Endothelial cell of umbilical vein (primary cell): ENCODE measurements around the gene SLC2A6. TPM values are rescaled to one million over a fixed set of nuclear protein-coding genes. Genes with fewer than 3 reads are reported as not detected.

Source experiments
- BruUV-seq: library from RNA; stranded (reverse); fragments of 400-500 nt; replicated peaks from 2 replicates; lab custom pipeline; 2021; lab: Mats Ljungman, UMichigan
- CTCF ChIA-PET: fragments of 300-600, 350-600 bp; sonication (Branson Sonifier 250); formaldehyde crosslinking; loops from one replicate; lab custom pipeline; 2021; ENCODE audit warnings: antibody characterized with exemption, inconsistent platforms; lab: Charles Lee
- POLR2A ChIA-PET: fragments of 300-600, 350-600 bp; sonication (Branson Sonifier 250); formaldehyde crosslinking; loops from one replicate; lab custom pipeline; 2021; ENCODE audit warnings: antibody characterized with exemption, inconsistent platforms; lab: Charles Lee
- DNase-seq: peaks from one replicate; pipeline ENCODE4 v3.0.0-alpha.2; 2011; ENCODE audit warnings: low read depth, low spot score
- FAIRE-seq: peaks from 2 replicates; lab custom pipeline; 2011; peaks lifted over from hg19 to GRCh38; lab: Jason Lieb, UNC
- H2AFZ ChIP-seq: 2 replicates; pipeline ENCODE4 v1.6.0; 2012; ENCODE audit warnings: low read depth, low read length, control low read depth, inconsistent platforms
- H3K27ac ChIP-seq: 2 replicates; pipeline ENCODE4 v1.5.1; 2011; ENCODE audit warnings: low read depth, mild to moderate bottlenecking, control low read depth, low read length, moderate library complexity; ENCODE audit not compliant: insufficient read depth
- H3K27me3 ChIP-seq, 2 experiments: 2 replicates each; pipeline versions ENCODE4 v1.6.0 to v1.6.1; 2011; ENCODE audit warnings: low read length in 2 of 2, mixed read lengths in 1 of 2; ENCODE audit not compliant: control insufficient read depth in 2 of 2, insufficient read depth in 2 of 2
- H3K36me3 ChIP-seq, 2 experiments: 2 replicates in 1 of 2; 3 replicates in 1 of 2; pipeline ENCODE4 v1.5.1; 2011; ENCODE audit warnings: low read length in 2 of 2, mild to moderate bottlenecking in 1 of 2, moderate library complexity in 1 of 2; ENCODE audit not compliant: control insufficient read depth in 2 of 2, insufficient read depth in 2 of 2; ENCODE audit errors: extremely low read depth in 1 of 2
- H3K4me1 ChIP-seq: 3 replicates; pipeline ENCODE4 v1.5.1; 2011; ENCODE audit warnings: mild to moderate bottlenecking, low read length; ENCODE audit not compliant: control insufficient read depth, insufficient read depth; ENCODE audit errors: extremely low read depth
- H3K4me2 ChIP-seq: 2 replicates; pipeline ENCODE4 v1.6.1; 2011; ENCODE audit warnings: low read length, control low read depth, mixed read lengths; ENCODE audit not compliant: insufficient read depth
- H3K4me3 ChIP-seq, 3 experiments: fragments of 200-600 bp in 1 of 3; sonication (generic), shearing (Covaris generic) in 1 of 3; replicated peaks in 1 of 3; 2 replicates each; pipeline ENCODE4 v1.5.1; 2011 to 2016; ENCODE audit warnings: control low read depth in 3 of 3, low read length in 3 of 3, mild to moderate bottlenecking in 2 of 3, inconsistent platforms in 1 of 3, low read depth in 1 of 3, moderate library complexity in 1 of 3; ENCODE audit not compliant: insufficient read depth in 1 of 3
- H3K79me2 ChIP-seq: 2 replicates; pipeline ENCODE4 v1.6.0; 2012; ENCODE audit warnings: low read length, inconsistent platforms; ENCODE audit not compliant: control insufficient read depth, insufficient read depth
- H3K9ac ChIP-seq: replicated peaks from 2 replicates; pipeline ENCODE3; 2011; ENCODE audit warnings: low read length, control low read depth; ENCODE audit not compliant: insufficient read depth; ENCODE audit errors: extremely low read depth
- H3K9me1 ChIP-seq: replicated peaks from 3 replicates; pipeline ENCODE4 v1.6.0; 2011; ENCODE audit warnings: mild to moderate bottlenecking, low read length; ENCODE audit not compliant: control insufficient read depth, insufficient read depth; ENCODE audit errors: extremely low read depth
- H3K9me3 ChIP-seq: replicated peaks from 2 replicates; pipeline ENCODE4 v1.5.1; 2012; ENCODE audit warnings: low read length, inconsistent platforms; ENCODE audit not compliant: control insufficient read depth, insufficient read depth
- H4K20me1 ChIP-seq: replicated peaks from 2 replicates; pipeline ENCODE3; 2011; ENCODE audit warnings: mild to moderate bottlenecking, low read length; ENCODE audit not compliant: control insufficient read depth, insufficient read depth; ENCODE audit errors: extremely low read depth
- CTCF ChIP-seq, 2 donors: IDR thresholded peaks; 1 replicate in 1 of 2; 2 replicates in 1 of 2; pipeline ENCODE4 v1.5.1; 2011; ENCODE audit warnings: low read length in 2 of 2, mild to moderate bottlenecking in 2 of 2, moderate library complexity in 2 of 2, control low read depth in 1 of 2, inconsistent platforms in 1 of 2, low read depth in 1 of 2; ENCODE audit not compliant: insufficient read depth in 1 of 2; ENCODE audit errors: extremely low read depth in 1 of 2
- EZH2 ChIP-seq: IDR thresholded peaks from 2 replicates; pipeline ENCODE4 v1.6.1; 2012; ENCODE audit warnings: borderline replicate concordance, low read depth, mild to moderate bottlenecking, moderate library complexity, low read length, inconsistent platforms; ENCODE audit not compliant: severe bottlenecking
- FOS ChIP-seq: IDR thresholded peaks from 2 replicates; pipeline ENCODE4 v1.6.1; 2011; ENCODE audit warnings: mild to moderate bottlenecking, low read length, moderate library complexity, borderline replicate concordance; ENCODE audit not compliant: insufficient read depth
- GATA2 ChIP-seq: IDR thresholded peaks from 2 replicates; pipeline ENCODE4 v1.7.0; 2011; ENCODE audit warnings: low read depth, mild to moderate bottlenecking, moderate library complexity, mixed read lengths, low read length; ENCODE audit not compliant: insufficient read length, insufficient read depth
- JUN ChIP-seq: IDR thresholded peaks from 2 replicates; pipeline ENCODE4 v1.6.1; 2011; ENCODE audit warnings: borderline replicate concordance, low read depth; ENCODE audit not compliant: insufficient read length, insufficient read depth
- MAX ChIP-seq: IDR thresholded peaks from 2 replicates; pipeline ENCODE4 v1.6.1; 2011; ENCODE audit not compliant: insufficient read depth, insufficient read length
- MYC ChIP-seq: IDR thresholded peaks from one replicate; pipeline ENCODE4 v1.6.1; 2011; ENCODE audit warnings: mild to moderate bottlenecking, low read depth, low read length
- POLR2A ChIP-seq: IDR thresholded peaks from 2 replicates; pipeline ENCODE4 v1.6.1; 2012; ENCODE audit warnings: low read depth, mild to moderate bottlenecking, control low read depth, low read length
- POLR2AphosphoS5 ChIP-seq: IDR thresholded peaks from 2 replicates; pipeline ENCODE4 v1.6.1; 2012; ENCODE audit warnings: low read depth, mild to moderate bottlenecking, control low read depth, low read length, moderate library complexity; ENCODE audit not compliant: insufficient read depth
- dilution Hi-C: fragments of 300-500 bp; cut with MboI; formaldehyde crosslinking; loops from one replicate; pipeline ENCODE4 v1.15.0; 2019; ENCODE audit warnings: low sequenced_read_pairs; ENCODE audit not compliant: extremely low pct_ligation_motif_present
- intact Hi-C: fragments of 100-400 bp; cut with micrococcal nuclease; formaldehyde crosslinking; loops from one replicate; pipeline ENCODE4 v1.10.0; 2022
- polyA plus RNA-seq, 4 experiments: library from polyadenylated mRNA; depleted of rRNA in 3 of 4; stranded (reverse) in 3 of 4; unstranded in 1 of 4; fragments of >200 nt; gene quantifications; 2 replicates each; pipeline versions ENCODE4 v1.2.1 to v1.2.3, GENCODE V29; 2011 to 2012; ENCODE audit warnings: missing spikeins in 1 of 4
- total RNA-seq: library from RNA; stranded (reverse); gene quantifications from 2 replicates; pipeline ENCODE4 v1.2.3, GENCODE V29; 2021

Gene SLC2A6
- total and polyA plus RNA-seq, 2 donors (not counting 3 experiments of a cell fraction or from before 2014, with no cell fraction given), result 35.7 to 39.6 TPM

GRCh38 chr9:133449760-133450159 is 29.1 kb downstream of the SLC2A6 start:
- BruUV-seq, result no TSS peak
- CTCF ChIA-PET, result no interaction called here

More at GRCh38 chr9:133449760-133450159, 29.1 kb downstream of the SLC2A6 start:
- Histone ChIP-seq H3K36me3 (no peaks in the 10 kb centered on the region), H3K4me3 (no peak overlapping the region), H3K9me3 (no peaks in the 10 kb centered on the region), H3K27ac (no peak overlapping the region), H3K4me2 (no peak overlapping the region), H3K4me1 (no peaks in the 10 kb centered on the region), H2AFZ (no peak overlapping the region), H3K27me3 (no peaks in the 10 kb centered on the region), H4K20me1 (no peaks in the 10 kb centered on the region), H3K79me2 (no peaks in the 10 kb centered on the region), H3K9me1 (no peaks in the 10 kb centered on the region), H3K9ac (no peak overlapping the region)
- dilution Hi-C loops, result no loop called here
- intact Hi-C loops, result no loop called here
- DNase-seq (no peak), FAIRE-seq (no peak)
- TF ChIP-seq MYC, result no peak
- no peak for TF ChIP-seq MAX
- TF ChIP-seq CTCF (IDR thresholded peaks at IDR 0.05; ENCODE audit: extremely low read depth in 1 of 2, insufficient read depth in 1 of 2, low read depth in 1 of 2, low read length in 2 of 2), result no peak
- no peak for TF ChIP-seq JUN
- TF ChIP-seq EZH2, result no peak
- no peak for TF ChIP-seq GATA2
- TF ChIP-seq POLR2A, result no peak
- TF ChIP-seq FOS, result no peak
- TF ChIP-seq POLR2AphosphoS5, result no peak
- POLR2A ChIA-PET, result no interaction called here
